AG04449 (cell line): Measurements from ENCODE around the gene PDLIM4.

Experiments
- CTCF ChIA-PET: fragments of 350-600 bp; formaldehyde crosslinking; extraction: SDS; loops from one replicate; lab custom pipeline; 2021; ENCODE audit warnings: antibody characterized with exemption; lab: Yijun Ruan, JAX
- POLR2A ChIA-PET: fragments of 400-600, 350-600 bp; formaldehyde crosslinking; extraction: SDS; loops from one replicate; lab custom pipeline; 2020; ENCODE audit warnings: antibody characterized with exemption, inconsistent platforms; lab: Yijun Ruan, JAX
- DNase-seq: peaks from one replicate; pipeline ENCODE4 v3.0.0-alpha.2; 2010; ENCODE audit warnings: low read depth, low spot score
- H3K4me3 ChIP-seq: 2 replicates; pipeline ENCODE4 v1.5.1; 2011; ENCODE audit warnings: low read depth, mild to moderate bottlenecking, control low read depth, low read length
- CTCF ChIP-seq: IDR thresholded peaks from one replicate; pipeline ENCODE4 v1.5.1; 2011; ENCODE audit warnings: mild to moderate bottlenecking, moderate library complexity, low read length, control low read depth, inconsistent platforms; ENCODE audit not compliant: insufficient read depth; ENCODE audit errors: missing control alignments

Gene PDLIM4

DNA sequence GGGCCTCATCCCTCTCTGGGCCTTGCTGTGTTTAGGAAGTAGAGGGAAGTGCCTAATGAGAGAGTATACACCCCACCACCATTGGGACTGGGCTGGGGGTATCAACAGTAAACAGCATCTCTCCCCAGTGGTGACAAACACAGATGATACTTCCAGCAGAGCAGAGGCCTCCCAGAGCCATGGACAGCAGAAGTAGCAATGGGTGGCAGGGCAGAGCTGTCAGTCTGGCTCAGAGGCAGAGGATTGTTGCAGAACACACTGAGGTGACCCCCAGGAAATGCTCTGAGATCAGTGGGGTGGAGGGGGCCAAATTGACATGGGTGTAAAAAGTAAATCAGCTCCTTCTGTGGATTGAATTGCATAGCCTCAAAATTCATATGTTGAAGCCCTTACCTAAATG, 17.7 kb upstream of the PDLIM4 start:
- POLR2A ChIA-PET: no interaction called here
- TF ChIP-seq CTCF: no peak
- CTCF ChIA-PET: interaction anchor here (1.0 to 13.3 kb wide), 12 partner anchors 11 to 146 kb away, joined by 3 to 416 read pairs (median 18); partner anchors contain the start of genes P4HA2, PDLIM4 and SLC22A5
- H3K4me3 ChIP-seq: no peak overlapping the region
- DNase-seq: no peak

- POLR2A ChIA-PET: no interaction called here
- H3K4me3 ChIP-seq: no peak overlapping the region
- no peak for DNase-seq
- CTCF ChIA-PET: interaction anchor here (13.3 kb wide), 1 partner anchor 12 kb away, joined by 416 read pairs; the partner anchor contains the start of gene PDLIM4
- TF ChIP-seq CTCF: no peak
These were observed 14.0 kb upstream of the PDLIM4 start for GRCh38 chr5:132243366-132243977.

GRCh38 chr5:132245593-132245992, 11.9 kb upstream of the PDLIM4 start:
- no peak for DNase-seq
- no peak for TF ChIP-seq CTCF
- POLR2A ChIA-PET: no interaction called here
- CTCF ChIA-PET: interaction anchor here (21.8 kb wide), 1 partner anchor 7 kb away, joined by 416 read pairs; no protein-coding TSS in a partner anchor
- no peak overlapping the region for H3K4me3 ChIP-seq

DNA sequence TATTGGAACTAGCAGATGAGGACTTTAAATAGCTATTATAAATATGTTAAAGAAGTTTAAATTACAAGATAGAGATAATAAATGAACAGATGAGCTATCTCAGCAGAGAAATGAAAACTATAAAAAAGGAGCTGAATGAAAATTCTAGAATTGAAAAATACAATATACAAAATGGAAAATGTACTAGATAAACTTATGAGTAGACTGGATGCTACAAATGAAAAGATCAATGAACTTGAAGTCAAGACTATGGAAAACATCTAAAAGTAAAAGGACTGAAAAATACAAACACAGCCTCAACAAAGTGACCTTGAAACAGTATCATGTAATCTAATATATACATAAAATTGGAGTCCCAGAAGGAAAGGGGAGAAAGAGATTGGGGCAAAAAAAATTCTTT, 10.7 kb upstream of the PDLIM4 start:
- POLR2A ChIA-PET: no interaction called here
- CTCF ChIA-PET: interaction anchor here (21.8 kb wide), 1 partner anchor 8 kb away, joined by 416 read pairs; no protein-coding TSS in a partner anchor
- TF ChIP-seq CTCF: no peak

GRCh38 chr5:132250547-132250946, 6.9 kb upstream of the PDLIM4 start:
- no peak for TF ChIP-seq CTCF
- ChIA-PET CTCF (interaction anchor here (0.8 to 21.8 kb wide), 5 partner anchors 12 to 43 kb away, joined by 3 to 416 read pairs (median 3); partner anchors contain the start of genes P4HA2 and SLC22A4), POLR2A (no interaction called here)
- no peak for DNase-seq
- H3K4me3 ChIP-seq: no peak overlapping the region

More for the DNA sequence above, 10.7 kb upstream of the PDLIM4 start:
- no peak for DNase-seq
- H3K4me3 ChIP-seq: no peak overlapping the region

DNA sequence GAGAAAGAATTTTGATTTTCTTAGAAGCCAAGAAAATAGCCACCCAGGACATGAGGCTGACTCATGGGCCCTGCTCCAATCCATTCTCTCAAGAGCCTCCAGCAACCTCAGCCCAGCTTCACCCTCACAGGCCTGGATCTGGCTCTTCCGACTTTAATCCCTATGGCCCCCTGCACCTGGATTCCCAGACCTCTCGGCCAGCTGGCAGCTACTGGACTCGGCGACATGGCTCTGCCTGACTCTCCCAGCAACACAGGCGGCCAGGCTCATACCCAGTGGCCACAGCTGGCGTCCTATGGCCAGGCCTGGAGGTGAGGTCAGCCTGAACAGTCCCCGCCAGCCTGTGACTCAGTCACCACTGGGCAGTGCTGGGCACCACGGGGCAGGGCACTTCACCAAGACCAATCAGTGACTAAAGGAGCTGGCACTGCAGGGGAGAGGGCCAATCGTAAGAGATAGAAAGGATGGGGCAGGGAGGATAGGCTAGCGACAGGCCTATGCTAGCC, 6.2 kb upstream of the PDLIM4 start:
- POLR2A ChIA-PET: no interaction called here
- no peak for DNase-seq
- CTCF ChIA-PET: interaction anchor here (0.7 to 21.8 kb wide), 4 partner anchors 13 to 24 kb away, joined by 3 to 416 read pairs (median 4); partner anchors contain the start of gene P4HA2
- no peak overlapping the region for H3K4me3 ChIP-seq
- TF ChIP-seq CTCF: no peak
